ENCODE results near the gene KIAA1614. TPM values are rescaled to one million over a fixed set of nuclear protein-coding genes. Genes with fewer than 3 reads are reported as not detected.

KIAA1614 gene
- total RNA-seq, 1 donor from 2014 or later, result 9.1 TPM

GRCh38 chr1:180931529-180931928 lies 18.8 kb downstream of the KIAA1614 start:
- TF ChIP-seq CTCF (IDR thresholded peaks at IDR 0.05; ENCODE audit: borderline replicate concordance), result no peak
- Histone ChIP-seq H3K36me3 (peaks cover 20% of the 10 kb centered on the region), H3K9me3 (replicated peaks) (no peaks in the 10 kb centered on the region), H3K4me1 (peaks cover 28% of the 10 kb centered on the region), H3K27me3 (ENCODE audit: low read depth) (no peaks in the 10 kb centered on the region), H3K4me3 (no peak overlapping the region), H3K27ac (replicated peaks) (no peak overlapping the region)
- intact Hi-C loops (cut with micrococcal nuclease), result no loop called here
- no peak for DNase-seq

- intact Hi-C loops (cut with micrococcal nuclease), result no loop called here
- no peak for TF ChIP-seq CTCF (IDR thresholded peaks at IDR 0.05; ENCODE audit: borderline replicate concordance)
- Histone ChIP-seq H3K27ac (replicated peaks) (no peak overlapping the region), H3K4me3 (no peak overlapping the region), H3K9me3 (replicated peaks) (no peaks in the 10 kb centered on the region), H3K27me3 (ENCODE audit: low read depth) (no peaks in the 10 kb centered on the region), H3K4me1 (peaks cover 19% of the 10 kb centered on the region), H3K36me3 (peaks cover 26% of the 10 kb centered on the region)
- no peak for DNase-seq
These were observed 19.7 kb downstream of the KIAA1614 start for GRCh38 chr1:180932378-180932777.

- H3K36me3 ChIP-seq, result peaks cover 26% of the 10 kb centered on the region
- peaks cover 12% of the 10 kb centered on the region for H3K4me1 ChIP-seq
- H3K27ac ChIP-seq (replicated peaks), result no peak overlapping the region
- TF ChIP-seq CTCF (IDR thresholded peaks at IDR 0.05; ENCODE audit: borderline replicate concordance), result no peak
- no peak overlapping the region for H3K4me3 ChIP-seq
- intact Hi-C loops (cut with micrococcal nuclease), result no loop called here
- no peaks in the 10 kb centered on the region for H3K27me3 ChIP-seq (ENCODE audit: low read depth)
- no peak for DNase-seq
- no peaks in the 10 kb centered on the region for H3K9me3 ChIP-seq (replicated peaks)
These were observed 20.4 kb downstream of the KIAA1614 start for GRCh38 chr1:180933141-180933540.

GRCh38 chr1:180934563-180934962 lies 21.9 kb downstream of the KIAA1614 start:
- intact Hi-C loops (cut with micrococcal nuclease), result no loop called here
- H3K36me3 ChIP-seq, result peaks cover 32% of the 10 kb centered on the region
- H3K27me3 ChIP-seq (ENCODE audit: low read depth), result no peaks in the 10 kb centered on the region

GRCh38 chr1:180935326-180936109 lies 22.8 kb downstream of the KIAA1614 start:
- no peak for TF ChIP-seq CTCF (IDR thresholded peaks at IDR 0.05; ENCODE audit: borderline replicate concordance)
- no peaks in the 10 kb centered on the region for H3K27me3 ChIP-seq (ENCODE audit: low read depth)
- no peaks in the 10 kb centered on the region for H3K4me1 ChIP-seq
- H3K4me3 ChIP-seq, result no peak overlapping the region
- DNase-seq, result no peak
- H3K36me3 ChIP-seq, result peaks cover 32% of the 10 kb centered on the region
- no peaks in the 10 kb centered on the region for H3K9me3 ChIP-seq (replicated peaks)
- H3K27ac ChIP-seq (replicated peaks), result no peak overlapping the region
- intact Hi-C loops (cut with micrococcal nuclease), result no loop called here

More at GRCh38 chr1:180934563-180934962, 21.9 kb downstream of the KIAA1614 start:
- no peak overlapping the region for H3K27ac ChIP-seq (replicated peaks)
- H3K4me3 ChIP-seq, result no peak overlapping the region
- TF ChIP-seq CTCF (IDR thresholded peaks at IDR 0.05; ENCODE audit: borderline replicate concordance), result no peak
- H3K4me1 ChIP-seq, result no peaks in the 10 kb centered on the region
- no peak for DNase-seq
- no peaks in the 10 kb centered on the region for H3K9me3 ChIP-seq (replicated peaks)

Data from left ventricle myocardium inferior (tissue), 1 donor.